ENCODE data around the gene CACNG6. TPM values are rescaled to one million over a fixed set of nuclear protein-coding genes. Genes with fewer than 3 reads are reported as not detected.

CACNG6 gene
- total RNA-seq = 0.25 and 0.81 TPM in 2 replicates

GRCh38 chr19:53991224-53992113, at the start of gene CACNG6:
Gene CACNG6 (plus strand): TSS chr19:53991637. CDS start chr19:53992878, 1,241 bp downstream.

GRCh38 chr19:53962887-53963431, 28.5 kb upstream of the CACNG6 start, which contains the start of gene CACNG8:
Gene CACNG8 (plus strand): TSS chr19:53962937.

Other genes with a start within 250 kb of the CACNG6 start
- gene NLRP12, start 167.3 kb upstream of the CACNG6 start, total RNA-seq = 0.69 and 4.2 TPM in 2 replicates
- 5.0 and 15.9 TPM in 2 replicates for gene MYADM, start 123.8 kb upstream of the CACNG6 start, total RNA-seq
- not detected in 2 replicates for gene PRKCG, start 109.4 kb upstream of the CACNG6 start, total RNA-seq
- not detected in 2 replicates for gene CACNG7, start 82.4 kb upstream of the CACNG6 start, total RNA-seq
- gene CACNG8, start 28.7 kb upstream of the CACNG6 start, total RNA-seq = 0.16 and 0.19 TPM in 2 replicates
- gene VSTM1, start 72.3 kb downstream of the CACNG6 start, total RNA-seq = not detected in 2 replicates
- gene TARM1, start 89.7 kb downstream of the CACNG6 start, total RNA-seq = not detected in 2 replicates
- not detected in 2 replicates for gene OSCAR, start 109.2 kb downstream of the CACNG6 start, total RNA-seq
- gene NDUFA3, start 111.2 kb downstream of the CACNG6 start, total RNA-seq = 10.0 and 15.7 TPM in 2 replicates
- 25.4 and 32.9 TPM in 2 replicates for gene TFPT, start 124.0 kb downstream of the CACNG6 start, total RNA-seq
- 67.8 and 80.6 TPM in 2 replicates for gene PRPF31, start 124.1 kb downstream of the CACNG6 start, total RNA-seq
- gene CNOT3, start 146.1 kb downstream of the CACNG6 start, total RNA-seq = 7.0 and 26.7 TPM in 2 replicates
- 5.8 and 6.4 TPM in 2 replicates for gene LENG1, start 168.1 kb downstream of the CACNG6 start, total RNA-seq
- gene TMC4, start 181.5 kb downstream of the CACNG6 start, total RNA-seq = under 0.01 and 0.19 TPM in 2 replicates
- gene MBOAT7, start 197.9 kb downstream of the CACNG6 start, total RNA-seq = 31.6 and 32.2 TPM in 2 replicates
- gene TSEN34, start 199.7 kb downstream of the CACNG6 start, total RNA-seq = 25.9 and 35.8 TPM in 2 replicates
- 2,062 and 3,264 TPM in 2 replicates for gene RPS9, start 209.2 kb downstream of the CACNG6 start, total RNA-seq
- gene LILRB3, start 231.4 kb downstream of the CACNG6 start, total RNA-seq = not detected in 2 replicates

Measured in bladder microvascular endothelial cell (primary cell).